ENCODE data around the gene MOB3B.
A peak's percentile ranks its signal among the peaks of the same experiment; 100 is the strongest.
"Not testable (repeated sequence)": the region's sequence is repeated elsewhere in the genome, so short reads cannot be mapped to it uniquely, and the experiment has no call there.

The MOB3B gene

DNA sequence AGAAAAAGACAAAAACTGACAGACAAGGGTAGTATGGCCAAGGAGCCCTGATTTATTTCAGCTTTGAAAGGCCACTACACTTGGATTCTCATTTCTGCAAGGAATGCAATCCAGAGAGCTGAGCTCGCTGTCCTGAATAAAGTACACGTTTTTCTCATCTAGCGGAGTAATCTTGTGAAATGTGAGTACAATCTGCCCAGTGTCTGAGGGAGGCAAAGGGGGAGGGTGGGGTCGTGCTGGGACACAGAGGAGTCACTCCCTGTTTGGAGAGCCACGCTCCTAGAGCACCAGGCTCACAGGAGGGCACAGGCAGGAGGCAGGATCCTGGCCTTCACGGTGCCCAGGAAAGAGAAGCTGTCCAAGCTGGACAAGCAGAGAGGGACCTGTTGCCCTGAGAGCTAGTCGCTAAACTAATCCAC is 56.5 kb downstream of the MOB3B start:
- no peak for DNase-seq

- no peak for DNase-seq
Measured at GRCh38 chr9:27472195-27472594, 57.4 kb downstream of the MOB3B start.

- no peak for DNase-seq
Measured at GRCh38 chr9:27471789-27472188, 57.8 kb downstream of the MOB3B start.

DNA sequence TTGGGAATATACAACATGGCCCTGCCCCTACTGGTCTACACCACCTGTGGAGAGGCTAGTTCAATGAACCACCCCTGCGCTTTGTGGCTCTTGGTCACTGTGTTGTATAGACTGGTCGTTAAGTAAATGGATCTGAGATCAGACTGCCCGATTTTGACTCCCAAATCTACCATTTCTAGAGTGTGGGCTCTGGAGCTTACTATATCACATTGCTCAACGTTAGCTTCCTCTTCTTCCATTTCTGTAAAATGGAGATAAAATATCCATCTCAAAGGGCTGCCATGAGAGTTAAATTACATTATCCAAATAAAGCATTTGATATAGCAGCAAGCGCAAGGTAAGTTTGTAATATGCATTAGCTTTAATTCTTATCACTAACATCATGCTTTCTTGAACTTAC is 58.2 kb downstream of the MOB3B start:
- DNase-seq, result peak; percentile 48 to 52

- DNase-seq, result no peak
Measured at GRCh38 chr9:27470291-27470856, 59.2 kb downstream of the MOB3B start.

GRCh38 chr9:27469550-27469949 is 60.1 kb downstream of the MOB3B start:
- no peak for DNase-seq

- DNase-seq, result no peak
Measured at GRCh38 chr9:27468462-27469110, 61.0 kb downstream of the MOB3B start.

DNA sequence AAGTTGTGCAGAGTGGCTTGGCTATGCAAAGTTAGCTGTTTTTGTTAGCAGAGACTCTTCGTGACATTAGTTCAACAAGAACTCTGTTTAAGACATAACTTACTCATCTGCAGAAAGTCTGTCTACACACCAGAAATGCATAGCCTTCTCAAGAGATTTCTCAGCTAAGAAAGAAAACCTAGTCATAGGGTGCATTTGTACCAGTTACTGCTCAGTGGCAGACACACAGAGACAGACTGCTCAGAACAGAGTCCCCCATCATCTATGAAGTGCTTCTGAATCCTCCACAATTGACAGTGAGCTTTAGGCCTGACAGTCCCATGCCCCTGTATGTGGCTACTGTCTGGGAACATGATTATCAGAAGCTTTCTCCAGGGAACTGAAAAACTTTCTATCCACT is 61.6 kb downstream of the MOB3B start:
- no peak for DNase-seq

GRCh38 chr9:27467486-27467885 is 62.1 kb downstream of the MOB3B start:
- DNase-seq, result no peak

GRCh38 chr9:27466516-27466915 is 63.1 kb downstream of the MOB3B start:
- peak in 1 of 2 donors; percentile 55 for DNase-seq

- DNase-seq, result not testable (repeated sequence)
Measured at GRCh38 chr9:27464950-27465349, 64.7 kb downstream of the MOB3B start.

GRCh38 chr9:27462846-27463245 is 66.8 kb downstream of the MOB3B start:
- no peak for DNase-seq

DNA sequence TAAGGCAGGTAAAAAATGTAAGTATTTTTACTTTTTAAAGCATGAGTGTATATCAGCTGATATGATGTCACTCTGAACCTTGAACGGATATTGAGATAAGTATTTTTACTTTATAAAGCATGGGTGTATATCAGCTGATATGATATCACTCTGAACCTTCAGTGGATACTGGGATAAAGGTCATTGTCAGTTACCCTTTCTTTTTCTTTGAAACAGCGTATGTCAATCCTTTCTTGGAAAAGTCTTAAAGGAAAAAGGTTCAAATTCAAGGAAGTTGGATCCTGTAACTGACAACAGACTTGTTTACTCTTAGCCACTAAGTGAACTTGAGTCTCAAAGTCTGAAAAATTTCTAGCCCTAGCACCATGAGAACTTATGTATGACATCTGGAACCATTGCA is 67.2 kb downstream of the MOB3B start:
- peak; percentile 62 to 84 for DNase-seq

- DNase-seq, result peak; percentile 89 to 99
Measured at GRCh38 chr9:27460226-27461023, 69.2 kb downstream of the MOB3B start.

GRCh38 chr9:27457445-27457844 is 72.2 kb downstream of the MOB3B start:
- no peak for DNase-seq

GRCh38 chr9:27453860-27454553 is 75.6 kb downstream of the MOB3B start:
- DNase-seq, result no peak

DNA sequence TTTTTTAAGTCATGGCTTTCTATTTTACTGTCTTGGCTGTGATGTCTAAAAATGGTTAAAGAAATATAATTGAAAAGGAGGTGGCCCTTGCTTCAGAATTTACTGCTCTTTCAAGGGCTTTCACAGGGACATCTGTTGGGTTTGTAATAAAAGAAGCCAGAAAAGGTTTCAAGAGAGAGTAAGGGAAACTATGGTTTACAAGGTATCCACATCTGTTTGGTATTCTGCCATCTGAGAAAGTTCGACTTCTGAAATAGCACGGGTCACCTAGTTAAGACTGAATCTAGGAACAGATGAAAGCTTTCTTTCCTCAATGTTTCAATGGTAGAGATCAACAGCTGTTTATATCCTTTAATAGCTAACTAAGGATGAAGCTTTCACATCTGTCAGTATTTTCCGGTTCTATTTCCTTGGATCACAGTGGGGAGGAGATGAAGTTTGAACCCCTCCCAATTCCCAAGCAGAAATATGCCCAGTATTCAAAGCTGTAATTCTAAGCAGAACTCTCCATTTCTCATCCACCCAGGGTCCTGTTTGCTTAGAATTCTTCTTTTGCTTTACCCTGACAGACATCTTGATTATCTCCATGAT is 78.3 kb downstream of the MOB3B start:
- no peak for DNase-seq

GRCh38 chr9:27450752-27451151 is 78.9 kb downstream of the MOB3B start:
- DNase-seq, result no peak

DNA sequence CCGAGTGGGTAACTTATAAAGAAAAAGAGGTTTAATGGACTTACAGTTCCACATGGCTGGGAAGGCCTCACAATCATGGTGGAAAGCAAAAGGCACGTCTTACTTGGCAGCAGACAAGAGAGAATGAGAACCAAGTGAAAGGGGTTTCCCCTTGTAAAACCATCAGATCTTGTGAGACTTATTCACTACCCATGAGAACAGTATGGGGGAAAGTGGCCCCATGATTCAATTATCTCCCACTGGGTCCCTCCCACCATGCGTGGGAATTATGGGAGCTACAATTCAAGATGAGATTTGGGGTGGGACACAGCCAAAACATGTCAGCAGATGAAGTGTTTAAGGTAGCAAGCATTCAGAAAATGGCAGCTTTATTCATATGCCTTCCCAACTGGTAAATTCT is 81.3 kb downstream of the MOB3B start:
- peak; percentile 40 to 64 for DNase-seq

DNA sequence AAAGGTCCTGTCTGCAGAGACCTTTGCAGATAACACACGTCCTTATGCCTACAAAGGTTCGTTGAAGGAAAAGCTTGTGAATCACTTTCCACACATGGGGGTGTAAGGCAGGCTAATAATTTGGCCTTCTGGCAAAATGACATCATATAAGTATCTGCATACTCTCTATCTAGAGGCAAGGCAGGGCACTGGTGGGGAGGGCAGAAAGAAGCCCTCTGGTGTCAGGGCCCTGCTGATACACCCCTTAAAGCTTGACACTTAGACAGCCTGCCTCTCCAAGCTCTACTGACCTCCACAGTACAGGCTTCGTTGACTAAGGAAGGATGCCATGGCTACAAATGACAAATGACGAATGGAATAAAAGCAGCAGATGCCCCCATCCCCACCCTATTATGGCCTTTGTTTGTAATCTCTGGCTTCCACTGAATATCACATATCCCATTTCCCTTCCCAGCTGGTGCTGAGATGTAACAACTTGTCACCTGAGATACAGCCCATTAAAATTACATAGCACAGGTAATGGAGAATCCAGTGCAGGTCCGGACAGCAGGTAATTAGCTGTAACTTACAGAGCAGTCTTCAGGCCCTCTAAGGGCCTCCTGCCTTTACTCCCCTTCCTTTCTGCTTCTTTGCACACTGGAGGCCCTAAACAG is 82.5 kb downstream of the MOB3B start:
- DNase-seq, result no peak

DNA sequence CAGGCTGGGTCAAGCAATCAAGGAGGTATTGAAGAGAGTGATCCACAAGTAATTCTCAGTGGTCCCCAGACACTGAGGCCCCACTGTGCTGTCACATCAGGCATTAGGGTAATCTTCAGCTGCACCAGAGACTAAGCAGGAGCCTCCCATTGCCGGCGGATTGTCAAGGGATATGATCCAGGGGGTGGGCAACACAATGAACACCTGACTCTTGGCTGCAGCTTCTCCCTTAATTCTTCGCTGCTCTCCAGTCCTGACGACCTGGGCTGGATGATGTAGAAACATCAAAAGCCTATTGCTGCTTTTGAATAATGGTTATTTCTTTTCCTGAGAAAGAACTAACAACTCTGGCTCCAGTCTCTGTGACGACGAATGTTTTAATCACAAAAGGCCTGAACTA is 83.9 kb downstream of the MOB3B start:
- no peak for DNase-seq

DNA sequence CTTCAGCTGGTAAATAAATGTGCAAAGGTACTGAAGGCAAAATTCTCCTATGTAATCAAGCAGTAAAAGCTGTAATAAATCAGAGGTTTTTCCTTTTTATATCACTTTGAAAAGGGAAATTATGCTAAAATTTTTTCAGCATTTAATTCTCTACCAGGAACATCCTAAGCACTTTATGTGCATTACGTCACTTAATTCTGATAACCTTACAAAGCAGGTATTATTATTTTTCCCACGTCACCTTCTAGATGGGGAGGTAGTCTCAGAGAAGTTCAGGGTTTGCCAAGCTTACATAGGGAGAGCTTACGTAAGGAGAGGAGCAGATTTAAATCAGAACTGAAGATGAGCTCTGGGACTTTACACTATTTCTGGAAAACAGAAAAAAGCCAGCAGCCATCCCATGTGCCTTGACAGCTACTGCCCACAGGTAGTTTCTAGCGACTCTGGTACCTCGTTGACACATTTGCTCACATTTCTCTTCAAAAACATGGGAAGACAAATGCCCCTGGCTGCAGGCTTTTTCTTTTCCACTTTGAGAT is 84.5 kb downstream of the MOB3B start:
- no peak for DNase-seq
